HG03558 (cell line): ENCODE measurements around the gene ATP5PB.

Source experiments
- ATAC-seq: cut with Tn5 transposase; IDR thresholded peaks from one replicate; pipeline ENCODE4 v1.9.1; 2021; ENCODE audit warnings: moderate number of reproducible peaks; ENCODE audit not compliant: unreplicated experiment; ENCODE audit errors: extremely low read depth

Gene ATP5PB

DNA sequence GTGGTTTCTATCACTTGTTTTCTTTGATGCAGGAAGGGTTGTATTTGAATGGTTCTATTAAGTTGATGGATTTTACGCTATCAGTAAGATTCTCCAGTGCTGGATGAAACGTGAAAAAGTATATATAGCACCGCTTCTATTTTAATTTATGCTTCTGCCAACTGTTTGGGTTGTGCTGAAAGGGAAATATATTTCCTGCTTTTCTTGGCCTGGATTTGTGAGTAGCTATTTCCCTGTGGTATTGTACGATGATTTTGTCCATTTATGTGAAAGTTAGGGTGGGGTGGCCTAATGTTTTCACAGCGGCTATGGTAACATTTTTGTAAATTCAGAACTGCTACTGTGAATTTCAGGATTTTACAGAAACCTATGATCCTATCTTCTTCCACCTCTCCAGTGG is 24.8 kb downstream of the ATP5PB start:
- ATAC-seq = no peak

DNA sequence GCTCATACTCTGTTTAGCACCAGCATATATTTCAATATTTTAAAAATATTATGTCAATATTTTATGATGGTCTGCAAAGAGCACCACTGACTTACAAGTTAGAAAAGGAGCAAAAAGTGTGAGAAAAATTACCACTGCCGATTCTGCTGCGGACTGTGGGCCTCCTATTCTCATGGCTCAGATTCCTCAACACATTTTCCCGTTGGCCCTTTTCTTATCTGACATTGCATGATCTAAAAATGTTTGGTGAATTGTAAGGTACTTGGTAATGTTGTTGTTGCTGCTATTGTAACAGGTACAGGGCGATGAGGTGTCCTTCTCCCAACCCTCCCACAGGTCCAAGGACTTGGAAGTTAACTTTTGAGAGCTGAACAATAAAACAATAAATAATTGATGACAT is 25.3 kb downstream of the ATP5PB start:
- no peak for ATAC-seq

DNA sequence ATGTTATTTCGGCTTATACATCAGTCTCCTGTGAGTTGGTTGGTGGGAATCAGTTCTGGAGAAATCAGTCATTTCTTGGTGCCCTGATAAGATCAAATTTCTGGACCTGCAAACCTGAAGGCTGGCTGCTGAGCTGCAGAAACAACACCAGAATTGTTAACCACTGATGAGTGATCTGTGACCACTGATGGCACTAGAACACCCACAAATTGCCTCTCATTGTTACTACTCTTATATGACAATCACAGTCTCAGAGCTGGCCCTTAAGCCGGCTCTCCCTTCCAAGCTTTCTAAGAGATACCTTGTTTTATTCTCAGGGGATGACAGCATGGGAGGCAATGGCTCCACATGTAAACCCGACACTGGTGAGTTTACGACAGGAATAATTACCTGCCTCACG is 26.4 kb downstream of the ATP5PB start:
- no peak for ATAC-seq

DNA sequence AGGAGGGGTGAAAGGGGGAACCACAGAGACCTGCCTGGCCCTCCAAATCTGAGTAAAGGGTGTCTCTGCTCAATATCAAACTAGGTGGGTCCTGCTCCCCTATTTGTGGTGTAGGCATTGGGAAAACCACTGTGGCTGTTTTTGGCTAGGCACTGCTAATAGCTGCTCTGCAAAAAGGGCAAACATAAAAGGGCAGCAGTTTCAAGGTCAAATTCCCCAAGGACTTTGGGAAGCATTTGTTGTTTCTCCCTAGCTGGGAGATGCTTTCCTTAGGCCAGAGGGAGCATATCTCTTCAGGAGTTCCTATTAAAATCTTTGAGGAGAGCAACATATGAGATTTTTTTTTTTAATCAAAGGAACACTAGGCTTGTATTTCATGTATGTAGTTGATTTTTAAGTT is 26.9 kb downstream of the ATP5PB start:
- ATAC-seq = no peak

DNA sequence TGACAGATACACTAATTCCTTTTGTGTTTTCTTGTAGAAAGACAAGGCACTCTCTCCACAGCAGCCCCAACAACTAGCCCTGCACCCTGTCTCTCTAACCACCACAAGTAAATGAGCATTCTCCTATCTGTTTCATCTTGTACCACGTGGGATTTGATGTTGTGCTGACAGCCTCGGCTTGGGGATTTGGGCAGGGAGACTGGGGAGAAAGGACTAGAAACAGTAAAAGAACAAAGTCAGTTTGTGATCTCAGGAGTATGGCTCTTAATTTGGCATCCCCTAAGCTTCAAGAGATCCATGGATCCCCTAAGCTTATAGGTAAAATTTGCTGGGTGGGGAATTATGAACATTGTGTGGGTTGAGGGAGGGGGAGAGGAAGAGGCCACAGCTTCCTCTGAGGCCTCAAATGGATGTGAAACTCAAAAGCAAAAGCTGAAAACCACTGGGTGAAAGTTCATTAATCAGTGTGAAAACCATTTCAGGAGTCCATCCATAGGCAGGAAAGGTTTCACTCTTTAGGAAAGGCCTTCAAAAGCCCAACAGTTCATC is 27.6 kb downstream of the ATP5PB start:
- ATAC-seq = no peak

DNA sequence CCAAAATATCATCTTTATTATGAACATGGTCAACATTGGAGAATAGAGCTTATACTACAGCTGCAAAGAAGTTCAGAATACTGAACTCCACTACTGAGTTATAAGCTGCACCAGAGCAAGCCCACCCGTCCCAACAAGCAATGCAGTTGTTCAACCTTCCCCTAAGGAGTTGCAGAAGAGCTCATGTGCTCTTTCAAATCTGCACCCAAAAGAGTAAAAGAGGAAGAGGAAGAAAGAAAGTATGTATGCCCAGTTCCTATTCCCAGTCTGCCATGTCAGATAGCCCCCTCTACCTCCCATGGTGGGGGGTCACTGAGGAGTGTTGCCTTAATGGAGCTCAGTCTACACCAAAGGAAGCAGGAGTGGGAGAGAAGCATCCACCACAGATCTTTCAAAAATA is 31.4 kb downstream of the ATP5PB start:
- ATAC-seq = no peak

DNA sequence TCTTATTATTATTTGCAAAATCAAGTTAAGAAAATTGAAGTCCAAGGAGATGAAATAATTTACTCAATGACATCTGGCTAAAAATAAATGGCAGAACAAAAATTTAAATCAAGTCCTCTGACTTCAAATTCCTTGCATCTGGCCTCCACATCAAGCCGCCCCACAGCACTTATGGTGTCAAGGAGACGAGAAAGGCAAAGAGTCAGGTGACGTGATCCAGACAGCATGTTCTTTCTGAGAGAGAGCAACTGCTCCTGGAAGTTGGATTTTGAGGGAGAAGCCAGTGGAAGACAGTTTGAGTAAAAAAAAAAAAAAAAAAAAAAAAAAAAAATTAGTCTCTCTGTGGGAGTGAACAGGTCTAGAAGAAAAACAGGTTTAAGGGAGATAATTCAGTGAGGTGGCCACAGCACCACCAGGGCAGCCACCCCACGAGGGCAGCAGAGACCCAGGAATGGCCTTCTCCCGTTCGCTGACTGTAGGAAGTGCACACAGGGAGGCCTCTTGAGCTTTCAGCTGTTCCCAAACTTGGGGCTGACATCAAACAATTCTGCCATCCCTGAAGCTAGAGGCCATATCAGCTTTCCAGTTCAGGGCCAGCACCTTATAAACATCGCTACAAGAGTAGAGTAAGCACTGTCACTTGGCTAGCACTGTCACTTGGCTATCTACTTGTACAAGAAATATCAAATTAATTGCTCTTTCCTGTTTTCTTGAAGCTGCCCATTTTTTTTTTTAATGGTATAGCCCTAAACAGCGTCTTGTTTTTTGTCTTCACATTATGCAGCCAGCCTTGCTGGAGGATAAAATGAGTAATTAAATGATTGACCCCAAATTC is 32.3 kb downstream of the ATP5PB start:
- ATAC-seq = no peak

DNA sequence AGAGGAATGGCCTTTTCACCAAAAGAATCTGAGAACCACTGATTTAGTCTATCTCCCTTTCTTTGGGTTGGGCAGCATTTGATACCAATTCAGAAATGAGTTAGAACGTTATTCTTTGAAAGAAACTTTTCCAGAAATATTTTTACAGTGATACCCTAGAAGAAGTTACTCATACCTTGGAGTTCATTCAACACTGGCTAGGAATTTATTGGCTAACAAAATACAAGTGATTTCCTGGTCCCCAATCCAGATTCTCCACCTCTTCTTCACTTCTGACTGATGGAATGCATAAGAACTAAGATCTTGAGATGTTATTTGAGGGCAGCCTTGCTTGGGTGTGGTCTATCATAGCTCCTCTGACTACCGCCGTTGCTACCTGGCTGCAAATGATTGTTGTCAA is 33.9 kb downstream of the ATP5PB start:
- ATAC-seq = no peak

DNA sequence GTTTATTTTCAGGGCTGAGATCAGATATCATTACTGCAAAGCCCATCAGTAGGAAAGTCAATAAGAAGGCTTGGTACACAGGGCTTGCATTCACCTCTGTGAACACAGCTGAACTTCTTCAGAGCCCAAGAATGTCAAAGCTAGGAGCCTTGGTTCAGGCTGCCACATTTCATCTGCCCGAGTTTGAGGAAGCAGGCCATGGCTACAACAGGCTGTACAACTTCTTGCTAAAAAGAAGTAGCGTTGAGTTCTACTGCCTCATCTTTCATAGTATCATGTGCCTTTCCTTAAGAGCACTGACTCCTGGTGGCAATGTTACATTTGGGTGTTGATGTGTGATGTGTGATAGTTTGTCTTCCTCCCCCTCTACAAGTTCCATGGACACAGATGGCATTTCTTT is 34.6 kb downstream of the ATP5PB start:
- no peak for ATAC-seq

DNA sequence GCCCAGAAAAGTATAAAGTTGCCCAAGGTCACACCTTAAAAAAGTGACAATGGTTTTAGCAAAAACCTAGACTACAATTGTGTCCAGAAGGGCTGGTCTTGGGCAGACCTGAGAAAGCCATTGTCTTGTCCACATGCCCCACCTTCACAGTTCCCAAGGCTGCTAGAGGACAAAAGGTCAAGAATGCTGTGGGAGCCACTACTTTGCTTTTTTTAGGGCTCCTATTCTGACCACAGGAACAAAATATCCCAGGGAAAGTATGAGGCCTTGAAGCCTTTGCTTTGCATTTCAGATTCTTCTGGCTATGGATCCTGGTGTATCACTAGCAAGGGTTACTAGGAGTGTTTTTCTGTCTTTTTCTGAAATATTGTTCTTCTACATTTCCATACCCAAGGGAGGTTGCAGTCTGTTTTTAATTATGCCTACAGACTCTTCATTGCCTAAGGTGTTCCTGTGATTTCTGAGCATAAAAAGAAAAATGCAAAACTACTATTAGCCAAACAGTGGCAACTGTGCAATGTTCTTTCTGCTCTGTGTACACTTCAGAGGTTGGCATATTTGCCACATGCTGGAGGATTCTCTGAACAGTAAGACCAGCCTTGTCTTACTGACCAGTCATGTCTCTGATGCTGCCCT is 35.2 kb downstream of the ATP5PB start:
- no peak for ATAC-seq

DNA sequence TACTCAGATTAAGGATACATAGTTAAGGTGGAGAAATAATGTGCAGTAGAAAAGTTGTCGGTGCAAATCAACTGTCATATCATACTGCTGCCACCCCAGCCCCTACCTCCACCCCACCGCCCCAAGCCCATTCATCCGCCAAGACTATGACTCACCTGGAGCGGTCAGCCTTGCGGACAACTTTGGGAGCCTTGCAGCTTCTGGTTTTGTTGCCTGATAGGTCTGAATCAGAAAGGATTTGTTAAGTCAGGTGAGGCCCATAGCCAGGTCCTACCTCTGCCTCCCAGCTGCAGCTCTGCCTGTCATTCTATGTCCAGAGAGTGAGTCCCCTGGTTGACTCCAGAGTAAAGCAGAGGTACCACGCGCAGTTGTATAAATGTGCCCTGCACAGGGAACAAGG is 37.2 kb downstream of the ATP5PB start:
- no peak for ATAC-seq

DNA sequence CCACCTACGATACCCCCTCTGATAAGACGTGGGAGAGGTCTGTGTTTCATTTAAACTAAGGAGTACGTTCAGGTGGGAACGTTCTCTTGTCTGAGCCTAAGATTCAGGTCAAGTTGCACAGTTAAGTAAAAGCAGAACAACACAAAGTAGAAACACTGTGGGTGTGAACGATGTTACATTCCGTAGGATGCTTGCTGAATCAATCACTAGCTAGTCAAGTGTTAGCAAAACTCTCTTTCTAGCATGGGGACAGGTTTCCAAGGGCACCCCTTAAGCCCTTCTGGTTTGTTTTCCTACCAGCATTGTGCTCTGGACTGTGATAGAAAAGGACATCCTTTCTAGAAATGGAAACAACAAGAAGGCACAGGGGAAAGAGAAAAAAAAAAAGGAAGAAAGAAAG is 37.9 kb downstream of the ATP5PB start:
- ATAC-seq = no peak

DNA sequence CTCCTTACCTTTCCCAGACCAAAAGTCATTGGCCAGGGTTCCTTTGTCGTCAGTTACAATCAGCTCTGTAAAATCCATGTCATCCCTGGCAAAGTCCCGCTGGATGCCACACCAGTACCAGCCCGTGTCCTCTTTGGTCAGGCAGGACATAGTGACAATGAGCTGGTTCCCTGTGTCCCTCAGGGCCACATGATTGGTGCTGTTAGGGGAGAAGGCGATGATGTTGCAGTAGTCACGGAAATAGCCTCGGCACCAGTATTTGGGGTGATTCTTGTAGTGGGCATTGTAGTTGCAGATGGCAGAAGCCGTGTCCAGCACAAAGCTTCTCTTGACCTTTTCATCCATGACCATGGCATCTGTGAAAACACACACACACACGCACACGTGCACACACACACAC is 39.4 kb downstream of the ATP5PB start:
- no peak for ATAC-seq

DNA sequence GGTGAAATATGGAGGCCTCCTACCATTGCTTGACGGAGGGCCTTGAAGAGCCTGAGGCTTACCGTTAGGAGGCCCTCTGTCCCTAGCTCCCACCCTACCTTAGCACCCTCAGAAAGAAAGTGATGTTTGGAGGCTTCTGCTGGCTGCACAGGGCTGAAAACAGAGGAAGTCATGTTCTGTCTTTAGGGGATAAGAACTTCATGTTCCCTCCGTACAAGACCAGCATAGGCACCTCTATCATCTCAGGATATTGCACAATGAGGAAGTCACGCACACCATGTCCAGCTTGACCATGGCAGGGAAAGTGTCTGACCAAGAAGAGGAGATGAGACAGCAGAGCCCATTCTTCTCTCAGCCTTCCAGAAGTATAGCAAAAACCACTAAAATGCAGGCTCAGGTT is 40.3 kb downstream of the ATP5PB start:
- ATAC-seq = no peak

DNA sequence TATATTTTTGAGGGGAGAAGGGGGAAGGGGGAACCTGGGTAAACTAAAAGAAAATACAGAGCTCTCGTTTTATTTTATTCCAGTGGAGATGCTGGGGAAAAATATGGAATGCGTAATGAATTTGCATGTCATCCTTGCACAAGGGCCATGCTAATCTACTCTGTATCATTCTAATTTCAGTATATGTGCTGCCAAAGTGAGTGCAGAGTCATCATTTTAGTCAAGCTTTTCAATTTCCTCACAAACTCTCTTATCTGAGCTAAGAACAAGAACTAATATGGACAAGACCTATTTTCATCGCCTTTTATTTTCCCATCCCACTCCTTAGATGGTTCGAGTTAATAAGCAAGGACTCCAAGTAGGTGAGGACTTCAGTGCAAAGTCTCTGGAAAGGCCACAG is 41.0 kb downstream of the ATP5PB start:
- ATAC-seq = no peak

DNA sequence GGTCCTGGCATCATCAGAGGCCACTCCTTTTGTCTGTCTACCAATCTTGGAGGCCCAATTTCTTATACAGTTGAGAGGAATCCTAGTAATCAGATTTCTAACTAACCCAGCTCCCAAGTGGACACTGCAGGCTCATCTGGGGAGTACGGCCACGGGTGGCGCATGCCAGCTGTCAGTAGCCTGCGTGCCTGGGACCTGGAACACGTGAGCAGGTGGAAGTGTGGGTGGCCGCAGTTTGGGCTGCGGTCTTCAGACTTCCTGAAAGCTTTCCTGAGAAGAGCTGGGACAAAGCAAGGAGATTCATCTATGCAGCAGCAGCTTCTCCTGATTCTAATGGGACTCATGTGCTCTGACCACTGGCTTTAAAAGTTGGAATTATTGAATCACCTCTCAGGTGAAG is 41.8 kb downstream of the ATP5PB start:
- ATAC-seq = no peak

DNA sequence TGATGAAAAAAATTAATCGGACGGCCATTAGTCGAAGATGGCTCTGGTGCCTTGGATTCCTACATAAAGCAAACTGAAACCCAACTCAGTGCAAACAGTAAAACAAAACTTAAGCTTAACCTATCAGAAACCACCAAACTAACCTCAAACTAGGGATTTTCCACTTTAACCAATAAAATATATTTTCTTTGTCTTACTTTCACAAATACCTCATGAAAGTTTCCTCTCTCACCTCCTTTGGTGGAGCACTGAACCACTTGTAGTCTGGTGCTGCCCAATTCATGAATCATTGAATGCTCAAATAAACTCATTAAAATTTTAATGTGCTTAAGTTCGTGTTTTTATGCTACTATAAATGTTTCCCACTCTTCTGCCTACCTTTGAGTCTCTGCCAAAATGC is 47.1 kb downstream of the ATP5PB start:
- no peak for ATAC-seq

DNA sequence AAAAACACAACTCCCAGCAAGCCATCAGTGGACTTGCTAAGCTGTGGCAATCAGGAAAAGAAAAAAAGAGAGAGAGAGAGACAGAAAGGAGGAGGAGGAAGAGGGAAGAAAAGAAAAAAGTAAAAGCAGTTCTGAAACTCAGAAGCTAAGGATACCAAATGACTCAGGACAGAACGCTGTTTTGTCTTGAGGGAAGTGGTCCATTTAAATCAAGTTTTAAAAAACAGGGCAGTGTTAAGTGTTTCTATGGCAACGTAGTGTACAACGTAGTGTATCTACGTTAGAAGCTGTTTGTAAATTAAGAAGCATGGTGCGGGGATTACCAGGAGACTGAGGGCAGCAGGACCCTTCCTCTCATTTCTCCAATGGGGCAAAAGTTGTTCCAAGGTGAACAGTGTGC is 48.3 kb downstream of the ATP5PB start:
- ATAC-seq = no peak

DNA sequence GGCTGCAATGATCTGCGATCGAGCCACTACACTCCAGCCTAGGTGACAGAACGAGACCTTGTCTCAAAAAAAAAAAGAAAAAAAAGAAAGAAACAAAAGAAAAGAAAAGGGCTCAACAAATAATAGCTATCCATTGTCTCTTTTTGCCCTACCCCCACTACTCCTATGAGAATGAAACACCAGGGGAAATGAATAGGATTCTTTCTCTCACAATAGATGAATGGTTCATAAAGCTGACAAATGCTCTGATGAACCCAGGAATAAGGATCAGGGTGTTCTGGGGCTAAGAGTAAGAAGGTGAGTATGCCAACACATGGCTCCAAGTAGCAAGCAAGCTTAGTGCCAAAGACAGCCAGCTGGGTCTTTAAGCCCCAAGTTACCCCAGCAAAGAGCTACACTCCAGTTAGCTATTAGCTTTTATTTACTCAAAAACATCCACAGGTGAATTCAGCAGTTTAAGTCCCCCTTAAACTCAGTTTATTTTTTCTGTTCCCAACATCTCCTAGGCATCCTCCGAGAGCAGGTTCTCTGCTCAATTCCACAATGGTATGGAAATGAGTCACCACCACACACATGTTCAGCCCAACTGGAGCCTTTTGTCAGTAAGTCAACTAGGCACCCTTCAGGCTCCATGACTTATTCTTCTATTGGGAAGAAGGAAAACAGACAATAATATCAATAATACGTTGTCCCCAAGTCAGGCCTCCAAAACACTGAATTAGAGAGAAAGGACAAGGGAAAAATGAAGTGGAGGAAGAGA is 49.9 kb downstream of the ATP5PB start:
- ATAC-seq = no peak

DNA sequence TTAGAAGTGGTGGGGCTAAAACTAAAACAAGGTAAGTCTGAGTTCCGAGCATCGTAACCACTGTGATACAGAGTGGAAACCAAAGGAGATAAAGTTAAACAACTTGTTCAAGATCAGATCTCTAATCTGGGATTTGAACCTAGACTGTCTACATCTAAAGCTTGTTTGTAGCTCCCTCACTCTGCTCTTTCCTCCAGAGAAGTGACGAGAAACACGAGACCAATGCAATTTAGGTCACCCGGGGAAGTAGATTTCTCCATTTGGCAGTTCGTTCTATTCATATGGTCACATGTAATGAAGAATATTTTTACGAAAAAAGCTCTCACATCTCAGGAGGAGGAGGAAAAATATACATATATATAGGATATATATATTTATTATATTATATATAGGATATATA is 52.4 kb downstream of the ATP5PB start:
- ATAC-seq = no peak

DNA sequence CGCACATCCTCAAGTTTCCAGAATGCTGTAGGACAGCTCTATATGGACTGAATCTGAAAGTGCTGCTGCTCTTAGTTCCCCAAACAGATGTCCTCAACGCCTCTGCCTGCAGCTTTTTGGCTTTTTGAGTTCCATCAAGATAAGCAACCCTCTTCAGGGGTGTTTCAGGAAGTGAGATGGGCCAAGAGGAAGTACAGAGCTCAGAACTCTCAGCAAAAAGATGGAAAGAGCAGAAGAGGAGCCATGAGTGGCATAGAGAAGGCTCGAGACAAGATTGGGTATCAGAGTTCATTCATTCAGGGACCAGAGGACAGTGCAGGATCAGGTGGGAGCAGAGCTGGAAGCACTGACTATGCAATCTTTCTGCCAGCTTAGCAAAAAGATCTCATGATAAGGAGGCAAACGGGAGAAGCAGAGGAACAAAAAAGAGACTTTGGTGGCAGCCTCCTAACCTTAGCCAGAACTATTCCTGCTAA is 54.4 kb downstream of the ATP5PB start, which contains the start of the genes ADORA3 and TMIGD3:
TSS of gene ADORA3 (minus strand) at position 49 of the 476 bp plus-strand sequence. CDS start 279 bp downstream, outside the sequence.
TSS of gene TMIGD3 (minus strand) at position 49 of the 476 bp plus-strand sequence. CDS start 279 bp downstream, outside the sequence.
- ATAC-seq = no peak
